OCI-LY3 (cell line): ENCODE results near the gene DAP.

Experiments used
- EZH2phosphoT487 ChIP-seq: fragments of 200-600 bp; shearing (Covaris generic); IDR thresholded peaks from 2 replicates; pipeline ENCODE4 v1.6.1; 2018; ENCODE audit warnings: antibody characterized with exemption, mixed run types, low read depth
- TF ChIP-seq, protein P1 (sequence below): fragments of 200-600, 300-600 bp; sonication (generic); IDR thresholded peaks from 2 replicates; pipeline ENCODE4 v1.5.1; 2014; ENCODE audit warnings: antibody characterized with exemption, low read length, low read depth

DNA sequence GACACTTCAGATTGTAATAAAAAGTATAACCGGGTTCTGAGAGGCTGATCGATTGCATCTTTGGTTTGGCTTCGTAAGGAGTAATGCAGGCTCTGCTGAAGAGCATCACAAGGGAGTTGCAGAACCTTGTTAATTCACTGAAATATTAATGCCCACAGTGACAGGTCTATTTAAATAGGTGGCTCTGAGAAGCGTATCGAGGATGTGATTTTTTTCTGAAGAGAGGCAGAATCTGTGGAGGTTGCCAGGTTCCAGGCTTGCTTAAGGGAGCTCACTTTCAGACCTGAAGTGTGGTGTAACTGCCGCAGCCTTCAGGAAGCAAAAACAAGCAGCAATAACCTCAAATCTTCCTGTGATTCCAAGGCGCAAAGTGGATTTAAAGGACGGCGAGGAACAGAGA is 116.8 kb downstream of the DAP start:
- TF ChIP-seq, protein P1, sequence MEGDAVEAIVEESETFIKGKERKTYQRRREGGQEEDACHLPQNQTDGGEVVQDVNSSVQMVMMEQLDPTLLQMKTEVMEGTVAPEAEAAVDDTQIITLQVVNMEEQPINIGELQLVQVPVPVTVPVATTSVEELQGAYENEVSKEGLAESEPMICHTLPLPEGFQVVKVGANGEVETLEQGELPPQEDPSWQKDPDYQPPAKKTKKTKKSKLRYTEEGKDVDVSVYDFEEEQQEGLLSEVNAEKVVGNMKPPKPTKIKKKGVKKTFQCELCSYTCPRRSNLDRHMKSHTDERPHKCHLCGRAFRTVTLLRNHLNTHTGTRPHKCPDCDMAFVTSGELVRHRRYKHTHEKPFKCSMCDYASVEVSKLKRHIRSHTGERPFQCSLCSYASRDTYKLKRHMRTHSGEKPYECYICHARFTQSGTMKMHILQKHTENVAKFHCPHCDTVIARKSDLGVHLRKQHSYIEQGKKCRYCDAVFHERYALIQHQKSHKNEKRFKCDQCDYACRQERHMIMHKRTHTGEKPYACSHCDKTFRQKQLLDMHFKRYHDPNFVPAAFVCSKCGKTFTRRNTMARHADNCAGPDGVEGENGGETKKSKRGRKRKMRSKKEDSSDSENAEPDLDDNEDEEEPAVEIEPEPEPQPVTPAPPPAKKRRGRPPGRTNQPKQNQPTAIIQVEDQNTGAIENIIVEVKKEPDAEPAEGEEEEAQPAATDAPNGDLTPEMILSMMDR, result no peak
- no peak for TF ChIP-seq EZH2phosphoT487
